Kidney epithelial cell (primary cell): ENCODE measurements around the gene PCBD1. TPM values are rescaled to one million over a fixed set of nuclear protein-coding genes. Genes with fewer than 3 reads are reported as not detected.
A peak's percentile ranks its signal among the peaks of the same experiment; 100 is the strongest.

Source experiments
- DNase-seq: peaks from one replicate; pipeline ENCODE4 v3.0.0-alpha.2; 2010; ENCODE audit warnings: low read depth
- H3K27me3 ChIP-seq: 2 replicates; pipeline ENCODE4 v1.6.0; 2011; ENCODE audit warnings: low read length; ENCODE audit not compliant: control insufficient read depth, insufficient read depth
- H3K36me3 ChIP-seq: 2 replicates; pipeline ENCODE4 v1.5.1; 2011; ENCODE audit warnings: low read length; ENCODE audit not compliant: control insufficient read depth, insufficient read depth
- H3K4me3 ChIP-seq: 2 replicates; pipeline ENCODE4 v1.5.1; 2011; ENCODE audit warnings: low read depth, mild to moderate bottlenecking, control low read depth, low read length
- total RNA-seq: library from RNA; depleted of rRNA; stranded (reverse); fragments of >200 nt; gene quantifications from 2 replicates; pipeline ENCODE4 v1.2.3, GENCODE V29; 2015
- TF ChIP-seq, protein P1 (sequence below): IDR thresholded peaks from 2 replicates; pipeline ENCODE4 v1.5.1; 2011; ENCODE audit warnings: mild to moderate bottlenecking, moderate library complexity, low read length, control low read depth, inconsistent platforms; ENCODE audit not compliant: insufficient read depth, poor library complexity, severe bottlenecking

PCBD1 gene
- total RNA-seq, 1 donor from 2014 or later = 72.9 TPM

DNA sequence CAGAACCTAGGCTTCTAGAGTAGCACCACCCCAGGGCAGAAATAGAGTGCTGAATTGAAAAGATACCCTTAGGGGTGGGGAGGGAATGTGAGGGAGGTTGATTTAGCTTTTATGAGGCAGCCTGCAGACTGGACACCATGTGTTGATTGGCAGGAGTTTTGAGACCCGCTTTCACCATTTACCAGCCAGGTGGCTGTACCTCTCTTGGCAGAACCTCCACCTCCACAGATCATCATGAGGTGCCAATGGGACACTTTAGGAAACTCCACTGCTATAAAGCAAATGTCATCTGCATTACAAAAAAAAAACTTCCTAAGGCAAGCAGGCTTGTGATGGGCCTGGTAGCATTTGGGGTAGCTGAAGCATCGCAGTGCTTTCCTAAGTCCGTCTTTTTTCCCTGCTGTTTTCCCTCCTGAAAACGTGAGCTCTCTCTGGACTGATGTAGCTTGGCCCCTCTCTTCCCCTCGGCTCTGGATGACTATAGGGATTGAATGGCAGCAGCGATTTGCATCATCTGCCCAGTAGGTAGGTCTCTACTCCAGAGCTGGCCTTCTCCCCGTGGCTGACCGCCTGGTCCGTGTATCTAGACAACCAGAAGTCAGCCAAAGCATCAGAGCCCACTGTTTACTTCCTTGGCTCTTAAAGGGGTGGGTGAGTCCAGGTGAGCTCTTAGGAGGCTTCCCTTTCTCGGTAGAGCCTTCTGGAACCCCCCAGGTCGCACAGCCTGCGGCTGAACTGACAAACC, 1.3 kb downstream of the PCBD1 start:
- Histone ChIP-seq H3K36me3 (no peaks in the 10 kb centered on the region), H3K27me3 (no peaks in the 10 kb centered on the region), H3K4me3 (peak overlapping the region; percentile 59)
- DNase-seq = no peak
- TF ChIP-seq, protein P1, sequence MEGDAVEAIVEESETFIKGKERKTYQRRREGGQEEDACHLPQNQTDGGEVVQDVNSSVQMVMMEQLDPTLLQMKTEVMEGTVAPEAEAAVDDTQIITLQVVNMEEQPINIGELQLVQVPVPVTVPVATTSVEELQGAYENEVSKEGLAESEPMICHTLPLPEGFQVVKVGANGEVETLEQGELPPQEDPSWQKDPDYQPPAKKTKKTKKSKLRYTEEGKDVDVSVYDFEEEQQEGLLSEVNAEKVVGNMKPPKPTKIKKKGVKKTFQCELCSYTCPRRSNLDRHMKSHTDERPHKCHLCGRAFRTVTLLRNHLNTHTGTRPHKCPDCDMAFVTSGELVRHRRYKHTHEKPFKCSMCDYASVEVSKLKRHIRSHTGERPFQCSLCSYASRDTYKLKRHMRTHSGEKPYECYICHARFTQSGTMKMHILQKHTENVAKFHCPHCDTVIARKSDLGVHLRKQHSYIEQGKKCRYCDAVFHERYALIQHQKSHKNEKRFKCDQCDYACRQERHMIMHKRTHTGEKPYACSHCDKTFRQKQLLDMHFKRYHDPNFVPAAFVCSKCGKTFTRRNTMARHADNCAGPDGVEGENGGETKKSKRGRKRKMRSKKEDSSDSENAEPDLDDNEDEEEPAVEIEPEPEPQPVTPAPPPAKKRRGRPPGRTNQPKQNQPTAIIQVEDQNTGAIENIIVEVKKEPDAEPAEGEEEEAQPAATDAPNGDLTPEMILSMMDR = no peak

DNA sequence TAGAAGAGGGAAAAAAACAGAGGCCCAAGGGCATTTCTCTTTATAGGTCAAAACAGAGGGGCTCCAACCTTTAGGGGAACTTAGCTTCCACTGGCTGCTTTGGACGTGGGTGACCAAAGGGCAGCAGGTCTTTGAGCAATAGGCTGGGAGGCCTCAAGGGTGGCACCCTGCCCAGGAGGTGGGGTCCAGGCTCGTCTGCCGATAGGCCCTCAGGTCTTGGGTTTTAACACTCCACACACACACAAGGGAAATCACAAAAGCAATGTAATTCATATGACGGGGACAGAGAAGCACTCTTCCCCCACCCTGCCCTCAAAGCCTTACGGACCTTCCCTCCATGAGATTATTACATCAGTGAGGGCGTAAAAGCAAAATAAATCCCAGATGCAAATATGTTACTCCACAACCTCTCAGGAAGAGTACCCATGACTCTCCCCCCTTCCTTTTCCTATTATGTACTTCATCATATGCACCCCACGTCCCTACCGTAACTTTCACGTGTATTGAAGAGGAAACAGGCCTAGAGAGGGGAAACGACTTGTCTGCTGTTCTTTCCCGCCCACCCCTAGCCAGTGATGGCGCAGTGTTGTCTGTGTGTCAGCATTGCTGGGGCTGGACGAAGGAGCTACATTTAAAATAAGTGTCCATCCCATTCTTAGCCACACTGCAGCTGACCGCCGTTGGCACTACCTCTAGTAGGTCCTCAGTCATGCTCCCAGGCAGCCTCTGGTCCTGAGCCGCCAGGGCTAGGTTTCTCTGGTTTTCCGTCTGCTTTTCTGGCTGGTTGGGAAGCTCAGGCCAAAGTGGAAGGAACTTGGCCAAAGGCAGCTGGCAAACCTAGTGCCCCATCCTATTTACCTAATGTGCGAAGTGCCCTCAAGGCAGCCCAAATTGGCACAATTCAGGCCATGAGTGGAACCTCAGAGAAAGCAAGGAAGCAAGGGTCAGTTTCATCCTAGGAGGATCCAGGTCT, 2.1 kb downstream of the PCBD1 start:
- Histone ChIP-seq H3K27me3 (no peaks in the 10 kb centered on the region), H3K4me3 (no peak overlapping the region), H3K36me3 (peaks cover 1% of the 10 kb centered on the region)
- TF ChIP-seq, protein P1 = no peak
- DNase-seq = no peak

DNA sequence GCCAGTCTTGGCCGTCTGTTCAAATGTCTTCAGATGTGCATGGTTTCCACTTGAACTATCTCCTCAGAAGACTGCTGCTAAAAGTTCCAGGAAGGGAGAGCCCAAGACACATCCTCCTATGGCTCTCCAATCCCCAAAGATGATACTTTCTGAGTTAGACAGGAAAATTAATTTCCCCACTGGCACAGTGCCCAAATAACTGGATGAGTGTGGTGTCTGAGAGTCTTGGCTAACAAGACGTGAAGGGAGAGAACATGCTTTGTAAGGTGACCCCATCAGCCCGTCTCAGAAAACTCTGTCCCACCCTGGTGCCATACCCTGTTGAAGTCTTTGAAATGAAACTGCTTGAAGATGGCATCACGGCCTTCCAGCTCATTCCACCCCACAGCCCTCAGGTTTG, 2.9 kb downstream of the PCBD1 start:
- Histone ChIP-seq H3K27me3 (no peaks in the 10 kb centered on the region), H3K36me3 (peaks cover 1% of the 10 kb centered on the region), H3K4me3 (no peak overlapping the region)
- DNase-seq = no peak
- TF ChIP-seq, protein P1 = no peak

DNA sequence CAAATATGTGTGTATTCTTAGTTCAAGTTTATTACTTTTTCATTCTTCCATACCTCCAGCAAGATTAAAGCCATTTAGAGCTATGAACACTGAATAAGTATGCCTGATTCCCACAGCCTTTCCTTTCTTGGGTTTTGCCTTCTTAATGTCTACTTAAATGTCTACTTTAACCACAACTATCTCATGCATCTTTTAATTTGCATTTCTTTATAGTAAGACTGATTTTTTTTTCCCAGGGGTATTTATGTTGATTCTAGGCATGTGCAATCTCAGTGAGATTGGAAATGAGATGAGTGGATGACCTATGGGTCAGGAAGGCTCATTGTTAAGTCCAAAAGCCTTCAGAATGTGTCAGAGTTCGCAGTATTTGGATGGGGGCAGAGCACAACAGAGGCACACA, 3.6 kb downstream of the PCBD1 start:
- Histone ChIP-seq H3K4me3 (no peak overlapping the region), H3K27me3 (no peaks in the 10 kb centered on the region), H3K36me3 (peaks cover 1% of the 10 kb centered on the region)
- TF ChIP-seq, protein P1 = no peak
- DNase-seq = no peak

DNA sequence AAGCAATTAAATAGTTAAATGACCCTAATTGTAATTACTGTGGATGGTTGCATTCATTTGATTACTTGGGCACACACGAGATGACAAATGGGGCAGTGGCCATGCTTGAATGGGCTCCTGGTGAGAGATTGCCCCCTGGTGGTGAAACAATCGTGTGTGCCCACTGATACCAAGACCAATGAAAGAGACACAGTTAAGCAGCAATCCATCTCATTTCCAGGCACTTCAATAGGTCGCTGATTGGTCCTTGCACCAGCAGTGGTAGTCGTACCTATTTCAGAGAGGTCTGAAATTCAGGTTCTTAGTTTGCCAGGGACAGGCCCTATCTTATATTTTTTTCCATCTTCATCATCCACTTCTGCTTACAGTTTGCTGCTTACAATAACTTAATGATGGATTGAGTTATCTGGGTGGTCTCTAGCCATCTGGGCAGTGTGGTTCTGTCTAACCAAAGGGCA, 8.3 kb downstream of the PCBD1 start:
- DNase-seq = no peak
- Histone ChIP-seq H3K4me3 (no peak overlapping the region), H3K27me3 (no peaks in the 10 kb centered on the region), H3K36me3 (peaks cover 1% of the 10 kb centered on the region)
- TF ChIP-seq, protein P1 = peak; percentile 89
